Fibroblast of pulmonary artery (primary cell): ENCODE results near the gene PAM16.

Source experiments
- DNase-seq: peaks from one replicate; pipeline ENCODE4 v3.0.0-alpha.2; 2010; ENCODE audit warnings: low read depth
- H3K4me3 ChIP-seq: replicated peaks from 2 replicates; pipeline ENCODE4 v1.5.1; 2011; ENCODE audit warnings: low read depth, mild to moderate bottlenecking, control low read depth, low read length, moderate library complexity
- TF ChIP-seq, protein P1 (sequence below): IDR thresholded peaks from 2 replicates; pipeline ENCODE4 v1.5.1; 2011; ENCODE audit warnings: mild to moderate bottlenecking, control low read depth, low read length, inconsistent platforms; ENCODE audit errors: missing control alignments

The PAM16 gene

DNA sequence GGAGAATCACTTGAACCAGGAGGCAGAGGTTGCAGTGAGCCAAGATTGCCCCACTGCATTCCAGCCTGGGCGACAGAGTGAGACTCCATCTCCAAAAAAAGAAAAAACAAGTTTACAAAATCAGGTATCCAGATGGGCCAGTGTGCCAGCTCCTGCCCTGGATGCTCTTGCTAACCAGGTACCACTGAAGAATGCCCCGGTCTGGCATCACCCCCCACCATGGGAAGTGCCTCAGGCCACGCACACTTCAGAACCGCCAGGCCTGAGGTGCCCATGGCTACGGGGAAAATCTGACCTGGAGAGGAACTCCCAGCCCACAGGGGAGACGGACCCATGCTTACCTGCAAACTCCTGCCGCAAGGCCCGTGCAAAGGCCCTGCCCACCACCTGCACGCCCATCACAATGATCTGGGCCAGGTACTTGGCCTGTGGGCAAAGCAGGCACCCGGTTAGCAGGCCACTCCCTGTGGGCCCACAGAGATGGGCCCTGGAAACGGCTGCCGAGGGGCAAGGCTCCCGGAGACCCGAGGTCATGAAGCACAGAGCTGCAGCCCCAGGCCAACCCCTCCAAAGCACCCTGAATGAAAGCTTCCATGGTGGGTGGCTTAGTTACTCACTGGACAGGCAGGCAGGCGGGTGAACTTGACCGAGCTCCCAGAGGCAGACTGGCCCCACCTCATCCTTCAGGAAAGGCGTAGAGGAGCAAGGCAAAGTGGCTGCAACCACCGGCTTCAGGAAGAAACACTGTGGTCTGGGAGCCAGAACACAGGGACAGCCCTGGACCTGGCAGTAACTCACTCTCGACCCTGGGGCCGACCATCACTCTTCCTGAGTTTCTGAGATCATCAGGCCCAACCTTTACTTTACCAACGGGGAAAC is 8.0 kb downstream of the PAM16 start:
- TF ChIP-seq, protein P1, sequence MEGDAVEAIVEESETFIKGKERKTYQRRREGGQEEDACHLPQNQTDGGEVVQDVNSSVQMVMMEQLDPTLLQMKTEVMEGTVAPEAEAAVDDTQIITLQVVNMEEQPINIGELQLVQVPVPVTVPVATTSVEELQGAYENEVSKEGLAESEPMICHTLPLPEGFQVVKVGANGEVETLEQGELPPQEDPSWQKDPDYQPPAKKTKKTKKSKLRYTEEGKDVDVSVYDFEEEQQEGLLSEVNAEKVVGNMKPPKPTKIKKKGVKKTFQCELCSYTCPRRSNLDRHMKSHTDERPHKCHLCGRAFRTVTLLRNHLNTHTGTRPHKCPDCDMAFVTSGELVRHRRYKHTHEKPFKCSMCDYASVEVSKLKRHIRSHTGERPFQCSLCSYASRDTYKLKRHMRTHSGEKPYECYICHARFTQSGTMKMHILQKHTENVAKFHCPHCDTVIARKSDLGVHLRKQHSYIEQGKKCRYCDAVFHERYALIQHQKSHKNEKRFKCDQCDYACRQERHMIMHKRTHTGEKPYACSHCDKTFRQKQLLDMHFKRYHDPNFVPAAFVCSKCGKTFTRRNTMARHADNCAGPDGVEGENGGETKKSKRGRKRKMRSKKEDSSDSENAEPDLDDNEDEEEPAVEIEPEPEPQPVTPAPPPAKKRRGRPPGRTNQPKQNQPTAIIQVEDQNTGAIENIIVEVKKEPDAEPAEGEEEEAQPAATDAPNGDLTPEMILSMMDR, result no peak
- no peak for DNase-seq
- no peak overlapping the region for H3K4me3 ChIP-seq

DNA sequence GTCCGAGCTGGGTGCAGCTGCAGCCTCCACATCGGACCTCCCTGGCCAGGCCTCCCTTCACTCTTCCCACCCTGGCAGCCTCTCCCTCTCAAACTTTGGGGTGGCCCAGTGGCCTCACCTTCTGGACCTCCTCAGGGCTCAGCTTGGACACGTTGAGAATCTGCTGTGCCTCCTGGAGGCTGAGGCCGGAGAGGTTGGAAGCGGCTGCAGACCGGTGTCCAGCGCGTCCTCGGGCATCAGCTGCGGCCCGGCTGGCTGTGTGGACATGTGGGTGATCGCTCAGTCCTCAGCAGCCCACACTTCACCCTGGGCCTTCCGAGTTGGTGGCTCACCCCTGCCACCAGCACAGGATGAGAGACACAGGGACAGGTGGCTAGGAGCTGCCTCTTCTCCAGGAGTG is 9.9 kb downstream of the PAM16 start:
- H3K4me3 ChIP-seq, result no peak overlapping the region
- TF ChIP-seq, protein P1, result no peak
- DNase-seq, result no peak

DNA sequence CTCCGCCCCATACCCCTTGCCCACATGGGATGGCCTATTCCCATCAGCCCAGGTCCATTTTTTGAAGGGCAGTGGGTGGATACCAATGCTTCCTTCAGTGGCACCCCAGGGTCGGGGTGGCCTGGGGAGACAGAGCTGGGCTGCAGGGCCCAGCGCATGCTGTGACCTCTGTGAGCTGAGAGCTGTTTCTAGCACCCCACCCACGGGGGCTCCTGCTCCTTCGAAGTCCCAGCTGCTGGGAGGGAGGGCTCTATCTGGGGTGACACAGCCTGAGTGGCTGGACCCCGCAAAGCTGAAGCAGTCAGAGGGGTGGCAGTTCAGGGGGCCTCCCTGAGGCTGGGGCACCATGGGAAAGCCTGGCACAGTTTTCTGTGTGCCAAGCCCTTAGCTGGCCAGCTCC is 10.7 kb downstream of the PAM16 start:
- H3K4me3 ChIP-seq, result no peak overlapping the region
- TF ChIP-seq, protein P1, result no peak
- DNase-seq, result no peak

DNA sequence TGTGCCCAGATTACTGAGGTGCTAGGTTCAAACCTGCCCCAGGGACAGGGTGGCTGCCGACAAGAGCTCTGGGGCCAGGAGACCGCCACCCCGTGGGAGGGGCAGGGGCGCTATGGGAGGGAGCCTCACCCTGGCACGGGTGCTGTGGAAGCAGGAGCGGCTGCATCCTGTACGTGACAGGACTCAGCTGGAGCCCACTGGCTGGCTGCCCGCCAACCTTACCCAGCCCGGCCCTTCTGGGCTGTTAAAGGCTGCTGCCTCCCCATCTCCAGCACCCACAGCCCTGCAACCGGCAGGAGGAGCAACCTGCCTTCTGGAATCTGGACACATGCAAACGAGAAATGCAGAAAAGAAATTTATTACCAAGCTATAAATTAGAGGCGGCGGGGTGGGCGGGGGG is 11.2 kb downstream of the PAM16 start:
- no peak overlapping the region for H3K4me3 ChIP-seq
- TF ChIP-seq, protein P1, result peak; percentile 26
- DNase-seq, result peak; percentile 72

DNA sequence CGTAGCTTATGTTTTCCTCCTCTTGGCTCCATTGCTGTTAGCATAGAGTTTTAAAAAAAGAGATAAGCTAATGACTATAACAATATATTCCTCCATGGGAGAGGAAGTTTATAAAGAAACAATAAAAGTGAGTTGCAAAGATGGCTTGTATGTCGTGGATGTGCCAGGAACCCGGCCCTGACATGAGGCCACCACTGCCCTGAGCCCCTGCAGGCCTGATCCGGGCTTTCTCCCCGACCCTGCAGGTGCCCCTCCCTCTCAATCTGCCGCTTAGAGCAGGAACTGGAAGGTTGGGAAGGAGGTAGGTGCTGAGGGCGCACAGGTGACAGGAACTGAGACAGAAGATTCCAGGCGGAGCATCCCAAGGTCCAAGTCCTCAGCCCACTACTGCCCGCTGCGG is 11.7 kb downstream of the PAM16 start:
- TF ChIP-seq, protein P1, result no peak

DNA sequence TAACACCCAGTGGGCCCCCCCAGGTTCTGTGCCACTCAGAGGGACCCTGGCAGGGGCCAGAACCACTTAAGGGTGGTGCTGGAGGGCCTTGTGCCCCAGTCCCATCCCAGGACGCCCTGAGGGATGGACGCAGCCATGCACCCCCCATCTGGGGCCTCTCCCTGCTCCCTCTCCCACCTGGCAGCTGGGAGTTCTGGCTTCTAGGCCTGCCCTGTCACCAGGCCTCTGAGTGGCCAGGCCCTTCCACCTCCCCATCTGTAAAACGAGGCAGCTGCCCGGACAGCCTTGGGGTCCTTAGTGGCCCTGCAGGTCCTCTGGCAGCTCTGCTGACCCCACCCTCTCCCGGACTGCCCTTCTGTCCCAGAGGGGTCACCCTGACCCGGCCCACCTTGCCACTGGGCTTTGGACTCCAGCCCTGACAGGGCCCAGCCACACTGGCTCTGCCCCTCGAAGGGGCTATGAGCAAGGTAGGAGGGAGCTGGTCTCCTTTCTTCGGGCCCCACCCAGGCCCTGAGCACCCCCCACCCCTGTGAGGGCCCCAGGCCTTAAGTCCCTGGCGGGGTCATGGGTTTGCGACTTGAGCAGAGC is 12.3 kb downstream of the PAM16 start:
- TF ChIP-seq, protein P1, result no peak
- H3K4me3 ChIP-seq, result no peak overlapping the region
- DNase-seq, result no peak

More for the DNA sequence above, 11.7 kb downstream of the PAM16 start:
- no peak for DNase-seq
- H3K4me3 ChIP-seq, result no peak overlapping the region
